Measurements from ENCODE around the gene ACTRT2. TPM values are rescaled to one million over a fixed set of nuclear protein-coding genes. Genes with fewer than 3 reads are reported as not detected.
A peak's percentile ranks its signal among the peaks of the same experiment; 100 is the strongest.

ACTRT2 gene
- total RNA-seq, 1 donor from 2014 or later, result not detected

- peak; percentile 67 for DNase-seq
- H3K36me3 ChIP-seq, result no peaks in the 10 kb centered on the region
- peak overlapping the region; percentile 87 for H3K4me3 ChIP-seq
- intact Hi-C loops (cut with micrococcal nuclease), result loop anchor here (10.0 kb wide), 1 partner anchor 219 kb away; no protein-coding TSS in a partner anchor
- H3K9me3 ChIP-seq (replicated peaks), result no peaks in the 10 kb centered on the region
- peaks cover 91% of the 10 kb centered on the region for H3K27me3 ChIP-seq (ENCODE audit: low read depth)
- peaks cover 73% of the 10 kb centered on the region for H3K4me1 ChIP-seq
- TF ChIP-seq CTCF (IDR thresholded peaks at IDR 0.05; ENCODE audit: borderline replicate concordance), result peak; percentile 71
- peak overlapping the region; percentile 96 for H3K27ac ChIP-seq (replicated peaks)
Observed at GRCh38 chr1:3066250-3066711, 45.0 kb downstream of the ACTRT2 start.

- Histone ChIP-seq H3K36me3 (no peaks in the 10 kb centered on the region), H3K27ac (replicated peaks) (peak overlapping the region; percentile 96), H3K9me3 (replicated peaks) (no peaks in the 10 kb centered on the region), H3K4me3 (peak overlapping the region; percentile 87), H3K27me3 (ENCODE audit: low read depth) (peaks cover 92% of the 10 kb centered on the region), H3K4me1 (peaks cover 73% of the 10 kb centered on the region)
- TF ChIP-seq CTCF (IDR thresholded peaks at IDR 0.05; ENCODE audit: borderline replicate concordance), result no peak
- peak; percentile 13 for DNase-seq
- intact Hi-C loops (cut with micrococcal nuclease), result loop anchor here (10.0 kb wide), 1 partner anchor 218 kb away; no protein-coding TSS in a partner anchor
Observed at GRCh38 chr1:3066826-3067225, 45.6 kb downstream of the ACTRT2 start.

- Histone ChIP-seq H3K36me3 (no peaks in the 10 kb centered on the region), H3K4me1 (peaks cover 73% of the 10 kb centered on the region), H3K27me3 (ENCODE audit: low read depth) (peaks cover 92% of the 10 kb centered on the region), H3K27ac (replicated peaks) (peak overlapping the region; percentile 96), H3K9me3 (replicated peaks) (no peaks in the 10 kb centered on the region), H3K4me3 (peak overlapping the region; percentile 87)
- DNase-seq, result peak; percentile 12
- TF ChIP-seq CTCF (IDR thresholded peaks at IDR 0.05; ENCODE audit: borderline replicate concordance), result no peak
- intact Hi-C loops (cut with micrococcal nuclease), result loop anchor here (10.0 kb wide), 1 partner anchor 218 kb away; no protein-coding TSS in a partner anchor
Observed at GRCh38 chr1:3067301-3067670, 46.0 kb downstream of the ACTRT2 start.

GRCh38 chr1:3067671-3068563, 46.6 kb downstream of the ACTRT2 start:
- Histone ChIP-seq H3K27ac (replicated peaks) (peak overlapping the region; percentile 96), H3K4me1 (peaks cover 74% of the 10 kb centered on the region), H3K4me3 (peak overlapping the region; percentile 87), H3K9me3 (replicated peaks) (no peaks in the 10 kb centered on the region), H3K36me3 (no peaks in the 10 kb centered on the region), H3K27me3 (ENCODE audit: low read depth) (peaks cover 92% of the 10 kb centered on the region)
- intact Hi-C loops (cut with micrococcal nuclease), result loop anchor here (10.0 kb wide), 1 partner anchor 217 kb away; no protein-coding TSS in a partner anchor
- TF ChIP-seq CTCF (IDR thresholded peaks at IDR 0.05; ENCODE audit: borderline replicate concordance), result no peak
- peak; percentile 20 for DNase-seq

GRCh38 chr1:3068564-3069431, 47.5 kb downstream of the ACTRT2 start, which contains the start of gene PRDM16:
Gene PRDM16, plus strand, starts transcription at chr1:3069203. Its CDS starts 57 bp downstream, at chr1:3069260.
- TF ChIP-seq CTCF (IDR thresholded peaks at IDR 0.05; ENCODE audit: borderline replicate concordance), result no peak
- Histone ChIP-seq H3K27me3 (ENCODE audit: low read depth) (peaks cover 92% of the 10 kb centered on the region), H3K27ac (replicated peaks) (peak within 1 kb of the TSS; percentile 96), H3K4me1 (peaks cover 74% of the 10 kb centered on the region), H3K36me3 (no peaks in the 10 kb centered on the region), H3K9me3 (replicated peaks) (no peaks in the 10 kb centered on the region), H3K4me3 (peak within 1 kb of the TSS; percentile 87)
- DNase-seq, result peak; percentile 51
- intact Hi-C loops (cut with micrococcal nuclease), result loop anchor here (10.0 kb wide), 1 partner anchor 216 kb away; no protein-coding TSS in a partner anchor

All from left ventricle myocardium inferior (tissue), 1 donor.